Trophoblast cell (in vitro differentiated cells and primary cell): ENCODE measurements around the gene NFATC1.

Source experiments
- DNase-seq, 2 donors: peaks; one replicate each; pipeline ENCODE4 v3.0.0-alpha.2; 2016
- H2AFZ ChIP-seq: 2 replicates; pipeline ENCODE4 v1.6.1; 2013; ENCODE audit warnings: low read length, moderate library complexity, mild to moderate bottlenecking; ENCODE audit not compliant: insufficient read depth, poor library complexity
- H2AK5ac ChIP-seq: 2 replicates; pipeline ENCODE4 v1.6.1; 2013; ENCODE audit warnings: mild to moderate bottlenecking, low read length
- H2BK120ac ChIP-seq: 2 replicates; pipeline ENCODE4 v1.6.1; 2013; ENCODE audit warnings: low read length, mild to moderate bottlenecking, moderate library complexity; ENCODE audit not compliant: insufficient read depth, poor library complexity
- H2BK12ac ChIP-seq: 2 replicates; pipeline ENCODE4 v1.6.1; 2013; ENCODE audit warnings: mild to moderate bottlenecking, low read length, moderate library complexity
- H2BK5ac ChIP-seq: 2 replicates; pipeline ENCODE4 v1.6.1; 2013; ENCODE audit warnings: low read length, low read depth, moderate library complexity, mild to moderate bottlenecking; ENCODE audit not compliant: poor library complexity
- H3K14ac ChIP-seq: 2 replicates; pipeline ENCODE4 v1.6.1; 2013; ENCODE audit warnings: mild to moderate bottlenecking, low read length
- H3K18ac ChIP-seq: 2 replicates; pipeline ENCODE4 v1.6.1; 2013; ENCODE audit warnings: mild to moderate bottlenecking, low read length
- H3K23ac ChIP-seq: 2 replicates; pipeline ENCODE4 v1.6.1; 2013; ENCODE audit warnings: low read length
- H3K27ac ChIP-seq: 2 replicates; pipeline ENCODE4 v1.5.1; 2013; ENCODE audit warnings: low read depth, mild to moderate bottlenecking, inconsistent platforms, low read length, moderate library complexity
- H3K27me3 ChIP-seq: 2 replicates; pipeline ENCODE4 v1.6.1; 2013; ENCODE audit warnings: inconsistent platforms, mild to moderate bottlenecking, low read length, moderate library complexity; ENCODE audit not compliant: insufficient read depth
- H3K36me3 ChIP-seq, 2 experiments: 1 replicate in 1 of 2; 2 replicates in 1 of 2; pipeline ENCODE4 v1.6.1; 2013; ENCODE audit warnings: low read length in 2 of 2, mild to moderate bottlenecking in 2 of 2, moderate library complexity in 1 of 2; ENCODE audit not compliant: insufficient read depth in 2 of 2, control insufficient read depth in 1 of 2
- H3K4ac ChIP-seq: 2 replicates; pipeline ENCODE4 v1.6.1; 2013; ENCODE audit warnings: low read depth, mild to moderate bottlenecking, low read length, moderate library complexity
- H3K4me1 ChIP-seq, 2 experiments: 1 replicate in 1 of 2; 2 replicates in 1 of 2; pipeline ENCODE4 v1.6.1; 2013; ENCODE audit warnings: low read length in 2 of 2, mild to moderate bottlenecking in 2 of 2, moderate library complexity in 1 of 2; ENCODE audit not compliant: insufficient read depth in 2 of 2, control insufficient read depth in 1 of 2
- H3K4me2 ChIP-seq: 2 replicates; pipeline ENCODE4 v1.6.1; 2013; ENCODE audit warnings: inconsistent platforms, mild to moderate bottlenecking, low read length, moderate library complexity
- H3K4me3 ChIP-seq: 2 replicates; pipeline ENCODE4 v1.5.1; 2013; ENCODE audit warnings: mild to moderate bottlenecking, low read depth, low read length, inconsistent platforms
- H3K79me1 ChIP-seq: one replicate; pipeline ENCODE4 v1.6.1; 2013; ENCODE audit warnings: low read length
- H3K79me2 ChIP-seq: 2 replicates; pipeline ENCODE4 v1.6.1; 2013; ENCODE audit warnings: low read length, mild to moderate bottlenecking; ENCODE audit not compliant: control insufficient read depth, insufficient read depth, poor library complexity
- H3K9ac ChIP-seq: 2 replicates; pipeline ENCODE4 v1.6.1; 2013; ENCODE audit warnings: mild to moderate bottlenecking, low read length
- H3K9me3 ChIP-seq: 2 replicates; pipeline ENCODE4 v1.6.1; 2013; ENCODE audit warnings: low read depth, mild to moderate bottlenecking, control low read depth, inconsistent platforms, low read length; ENCODE audit not compliant: insufficient read depth
- H4K12ac ChIP-seq: 2 replicates; pipeline ENCODE4 v1.6.1; 2013; ENCODE audit warnings: low read depth, mild to moderate bottlenecking, low read length, moderate library complexity
- H4K8ac ChIP-seq: 2 replicates; pipeline ENCODE4 v1.6.1; 2013; ENCODE audit warnings: low read depth, mild to moderate bottlenecking, low read length, moderate library complexity
- H4K91ac ChIP-seq: one replicate; pipeline ENCODE4 v1.6.1; 2013; ENCODE audit warnings: low read depth, mild to moderate bottlenecking, low read length, moderate library complexity
- WGBS: extraction: QIAGEN DNeasy Blood & Tissue Kit; methylation state at CpG from one replicate; pipeline ENCODE4 v1.1.7; 2013; ENCODE audit warnings: missing lambda C conversion rate; ENCODE audit not compliant: insufficient read length, insufficient coverage; ENCODE audit errors: extremely low coverage; 5-methylcytosine and 5-hydroxymethylcytosine counted together

Gene NFATC1

GRCh38 chr18:79517341-79517740 lies 121.6 kb downstream of the NFATC1 start:
- Histone ChIP-seq H2BK120ac (no peak overlapping the region), H4K8ac (no peak overlapping the region), H3K79me2 (no peaks in the 10 kb centered on the region), H3K4me1 (no peaks in the 10 kb centered on the region), H3K9me3 (no peaks in the 10 kb centered on the region), H3K4me2 (no peak overlapping the region), H2BK5ac (no peak overlapping the region), H3K27me3 (no peaks in the 10 kb centered on the region), H2AFZ (no peak overlapping the region), H3K4me3 (no peak overlapping the region), H3K14ac (no peak overlapping the region), H3K23ac (no peak overlapping the region), H3K18ac (no peak overlapping the region), H3K79me1 (no peaks in the 10 kb centered on the region), H3K36me3 (no peaks in the 10 kb centered on the region), H4K91ac (no peak overlapping the region), H3K9ac (no peak overlapping the region), H2AK5ac (no peak overlapping the region), H4K12ac (no peak overlapping the region), H3K4ac (no peak overlapping the region), H2BK12ac (no peak overlapping the region), H3K27ac (no peak overlapping the region)
- no CpG with 5 or more reads among the region's 13 CpGs for WGBS
- DNase-seq: no peak

- Histone ChIP-seq H2AK5ac (no peak overlapping the region), H3K9ac (no peak overlapping the region), H2BK5ac (no peak overlapping the region), H3K23ac (no peak overlapping the region), H2BK120ac (no peak overlapping the region), H3K27me3 (no peaks in the 10 kb centered on the region), H2AFZ (no peak overlapping the region), H3K4me1 (no peaks in the 10 kb centered on the region), H3K79me1 (no peaks in the 10 kb centered on the region), H3K27ac (no peak overlapping the region), H3K9me3 (no peaks in the 10 kb centered on the region), H2BK12ac (no peak overlapping the region), H3K14ac (no peak overlapping the region), H3K4me2 (no peak overlapping the region), H4K8ac (no peak overlapping the region), H3K4me3 (no peak overlapping the region), H4K91ac (no peak overlapping the region), H3K36me3 (no peaks in the 10 kb centered on the region), H3K4ac (no peak overlapping the region), H3K79me2 (no peaks in the 10 kb centered on the region), H4K12ac (no peak overlapping the region), H3K18ac (no peak overlapping the region)
- DNase-seq: no peak
- no CpG with 5 or more reads among the region's 22 CpGs for WGBS
Observed at GRCh38 chr18:79518028-79518682, 122.4 kb downstream of the NFATC1 start.

GRCh38 chr18:79518683-79519128 lies 123.0 kb downstream of the NFATC1 start:
- Histone ChIP-seq H3K4ac (no peak overlapping the region), H2BK120ac (no peak overlapping the region), H3K14ac (no peak overlapping the region), H3K23ac (no peak overlapping the region), H4K8ac (no peak overlapping the region), H4K12ac (no peak overlapping the region), H2AK5ac (no peak overlapping the region), H3K27ac (no peak overlapping the region), H3K4me3 (no peak overlapping the region), H3K9ac (no peak overlapping the region), H3K36me3 (no peaks in the 10 kb centered on the region), H3K9me3 (no peaks in the 10 kb centered on the region), H3K4me1 (no peaks in the 10 kb centered on the region), H3K18ac (no peak overlapping the region), H2BK12ac (no peak overlapping the region), H3K27me3 (no peaks in the 10 kb centered on the region), H3K4me2 (no peak overlapping the region), H3K79me1 (no peaks in the 10 kb centered on the region), H2AFZ (no peak overlapping the region), H4K91ac (no peak overlapping the region), H2BK5ac (no peak overlapping the region), H3K79me2 (no peaks in the 10 kb centered on the region)
- no peak for DNase-seq
- no CpG with 5 or more reads among the region's 14 CpGs for WGBS

GRCh38 chr18:79519751-79520477 lies 124.2 kb downstream of the NFATC1 start:
- Histone ChIP-seq H4K12ac (no peak overlapping the region), H3K23ac (no peak overlapping the region), H3K27me3 (no peaks in the 10 kb centered on the region), H3K27ac (no peak overlapping the region), H2BK5ac (no peak overlapping the region), H3K79me1 (no peaks in the 10 kb centered on the region), H3K4me2 (no peak overlapping the region), H3K4me3 (no peak overlapping the region), H3K18ac (no peak overlapping the region), H2BK12ac (no peak overlapping the region), H3K14ac (no peak overlapping the region), H3K9ac (no peak overlapping the region), H2AFZ (no peak overlapping the region), H3K9me3 (no peaks in the 10 kb centered on the region), H4K8ac (no peak overlapping the region), H3K36me3 (no peaks in the 10 kb centered on the region), H2AK5ac (no peak overlapping the region), H3K4me1 (no peaks in the 10 kb centered on the region), H2BK120ac (no peak overlapping the region), H3K79me2 (no peaks in the 10 kb centered on the region), H3K4ac (no peak overlapping the region), H4K91ac (no peak overlapping the region)
- no peak for DNase-seq
- WGBS: no CpG with 5 or more reads among the region's 37 CpGs
